Brain (organoid and tissue), 1 donor: ENCODE results near the gene GOLGA8A. TPM values are rescaled to one million over a fixed set of nuclear protein-coding genes. Genes with fewer than 3 reads are reported as not detected.

Experiments
- polyA plus RNA-seq: library from polyadenylated mRNA; stranded (reverse); fragments of 350-450 nt; fragmentation: Illumina TruSeq; extraction: RNeasy Lipid Tissue Mini Kit (QIAGEN cat#74804); gene quantifications from one replicate; pipeline ENCODE4 v1.2.3, GENCODE V29; 2015; ENCODE audit warnings: low read depth, low replicate concordance; ENCODE audit not compliant: insufficient read depth

GOLGA8A gene
- polyA plus RNA-seq, 1 donor from 2014 or later: 2.0 TPM

Other genes with a start within 250 kb of the GOLGA8A start
- gene KATNBL1, start 227.7 kb downstream of the GOLGA8A start, polyA plus RNA-seq: 7.3 TPM
- 200 TPM for gene EMC4, start 212.8 kb downstream of the GOLGA8A start, polyA plus RNA-seq
- 24.7 TPM for gene SLC12A6, start 100.0 kb downstream of the GOLGA8A start, polyA plus RNA-seq
- gene NOP10, start 94.7 kb downstream of the GOLGA8A start, polyA plus RNA-seq: 176 TPM
- not detected for gene NUTM1, start 94.5 kb downstream of the GOLGA8A start, polyA plus RNA-seq
- gene LPCAT4, start 70.6 kb downstream of the GOLGA8A start, polyA plus RNA-seq: 39.0 TPM
- gene GOLGA8B, start 145.8 kb upstream of the GOLGA8A start, polyA plus RNA-seq: 0.76 TPM